ENCODE results near the gene GDPD2. TPM values are rescaled to one million over a fixed set of nuclear protein-coding genes. Genes with fewer than 3 reads are reported as not detected.

GDPD2 gene
- total RNA-seq, 6 experiments from 2014 or later, result not detected

GRCh38 chrX:70439016-70439415 is 15.9 kb downstream of the GDPD2 start:
- DNase-seq (no peak), ATAC-seq (no peak)
- Histone ChIP-seq H3K4me3 (no peak overlapping the region), H3K4me1 (no peaks in the 10 kb centered on the region), H3K27me3 (no peaks in the 10 kb centered on the region), H3K9me3 (no peaks in the 10 kb centered on the region), H3K27ac (no peak overlapping the region), H3K36me3 (no peaks in the 10 kb centered on the region)
- intact Hi-C loops (cut with DNase I), result no loop called here
- TF ChIP-seq POLR2A (IDR thresholded peaks at IDR 0.05) (no peak), CTCF (IDR thresholded peaks at IDR 0.05) (no peak)
- 14% methylated on average over 1 of the region's 1 CpG for WGBS (ENCODE audit: insufficient coverage, low coverage, low lambda C conversion rate, missing lambda C conversion rate)

GRCh38 chrX:70442224-70442623 is 19.1 kb downstream of the GDPD2 start:
- no peak for DNase-seq
- Histone ChIP-seq H3K36me3 (no peaks in the 10 kb centered on the region), H3K27ac (no peak overlapping the region), H3K4me3 (no peak overlapping the region), H3K9me3 (no peaks in the 10 kb centered on the region), H3K27me3 (peaks cover 0 to 6% of the 10 kb centered on the region in 2 donors), H3K4me1 (no peaks in the 10 kb centered on the region)
- ATAC-seq, result no peak
- 44% methylated on average over 6 of the region's 6 CpGs for WGBS (ENCODE audit: insufficient coverage, low coverage, low lambda C conversion rate, missing lambda C conversion rate)
- intact Hi-C loops (cut with DNase I), result no loop called here
- TF ChIP-seq CTCF (IDR thresholded peaks at IDR 0.05) (no peak), POLR2A (IDR thresholded peaks at IDR 0.05) (no peak)

GRCh38 chrX:70444326-70444945 is 21.3 kb downstream of the GDPD2 start, which contains the start of gene DLG3:
Gene DLG3, plus strand, starts transcription at chrX:70444835. Its CDS starts 367 bp downstream, at chrX:70445202.
- DNase-seq, result no peak
- peaks cover 0 to 6% of the 10 kb centered on the region in 2 donors for H3K27me3 ChIP-seq
- no peak for TF ChIP-seq CTCF (IDR thresholded peaks at IDR 0.05)
- no peak for TF ChIP-seq POLR2A (IDR thresholded peaks at IDR 0.05)
- peak in 1 of 4 donors; percentile 22 for ATAC-seq
- 14% methylated on average over 7 of the region's 21 CpGs for WGBS (ENCODE audit: insufficient coverage, low coverage, low lambda C conversion rate, missing lambda C conversion rate)
- no peaks in the 10 kb centered on the region for H3K9me3 ChIP-seq
- intact Hi-C loops (cut with DNase I), result no loop called here
- no peak within 1 kb of the TSS for H3K27ac ChIP-seq
- no peaks in the 10 kb centered on the region for H3K36me3 ChIP-seq
- H3K4me1 ChIP-seq, result no peaks in the 10 kb centered on the region
- no peak within 1 kb of the TSS for H3K4me3 ChIP-seq

- intact Hi-C loops (cut with DNase I), result no loop called here
- TF ChIP-seq POLR2A (IDR thresholded peaks at IDR 0.05), result no peak
- no peak for TF ChIP-seq CTCF (IDR thresholded peaks at IDR 0.05)
- WGBS (ENCODE audit: insufficient coverage, low coverage, low lambda C conversion rate, missing lambda C conversion rate), result 46% methylated on average over 25 of the region's 61 CpGs
- H3K36me3 ChIP-seq, result no peaks in the 10 kb centered on the region
- no peaks in the 10 kb centered on the region for H3K4me1 ChIP-seq
- H3K27ac ChIP-seq, result no peak overlapping the region
- ATAC-seq, result peak in 1 of 4 donors; percentile 6
- DNase-seq, result no peak
- H3K4me3 ChIP-seq, result no peak overlapping the region
- H3K27me3 ChIP-seq, result peaks cover 0 to 6% of the 10 kb centered on the region in 2 donors
- H3K9me3 ChIP-seq, result no peaks in the 10 kb centered on the region
Observed at GRCh38 chrX:70444946-70445656, 22.0 kb downstream of the GDPD2 start.

All from right lobe of liver (tissue), 6 donors.